H1 (cell line): ENCODE measurements around the gene AGBL4. TPM values are rescaled to one million over a fixed set of nuclear protein-coding genes. Genes with fewer than 3 reads are reported as not detected.
A peak's percentile ranks its signal among the peaks of the same experiment; 100 is the strongest.

Source experiments
- CTCF ChIA-PET: fragments of 300-600 bp; sonication (Branson Sonifier 250); formaldehyde crosslinking; loops from one replicate; lab custom pipeline; 2021; ENCODE audit not compliant: partially characterized antibody; lab: Charles Lee
- POLR2A ChIA-PET: fragments of 300-600 bp; sonication (Branson Sonifier 250); formaldehyde crosslinking; loops from one replicate; lab custom pipeline; 2021; ENCODE audit warnings: inconsistent platforms; ENCODE audit not compliant: partially characterized antibody; lab: Charles Lee
- DNase-seq, 2 experiments: peaks; one replicate each; pipeline versions ENCODE4 v3.0.0 to v3.0.0-alpha.2; 2010 to 2022; ENCODE audit warnings: low spot score in 2 of 2, low read depth in 1 of 2, mixed read lengths in 1 of 2
- FAIRE-seq: peaks from 2 replicates; lab custom pipeline; 2011; peaks lifted over from hg19 to GRCh38; lab: Jason Lieb, UNC
- H2AFZ ChIP-seq: 2 replicates; pipeline ENCODE4 v1.8.1; 2012; ENCODE audit warnings: low read length, inconsistent platforms
- H2AK5ac ChIP-seq: 2 replicates; pipeline ENCODE4 v1.6.1; 2013; ENCODE audit warnings: low read depth, low read length
- H2BK120ac ChIP-seq: replicated peaks from 2 replicates; pipeline ENCODE3; 2013; ENCODE audit warnings: low read depth, low read length, inconsistent platforms
- H2BK12ac ChIP-seq: 2 replicates; pipeline ENCODE4 v1.6.1; 2013; ENCODE audit warnings: low read depth, low read length
- H2BK15ac ChIP-seq: 2 replicates; pipeline ENCODE4 v1.6.1; 2013; ENCODE audit warnings: low read length
- H2BK20ac ChIP-seq: 2 replicates; pipeline ENCODE4 v1.6.1; 2013; ENCODE audit warnings: low read length
- H2BK5ac ChIP-seq: 2 replicates; pipeline ENCODE4 v1.6.1; 2013; ENCODE audit warnings: low read depth, low read length
- H3K14ac ChIP-seq: 2 replicates; pipeline ENCODE4 v1.6.1; 2013; ENCODE audit warnings: inconsistent platforms; ENCODE audit not compliant: insufficient read length
- H3K18ac ChIP-seq: 2 replicates; pipeline ENCODE4 v1.6.1; 2013; ENCODE audit warnings: low read length; ENCODE audit errors: extremely low read depth
- H3K23ac ChIP-seq: 2 replicates; pipeline ENCODE4 v1.6.1; 2013; ENCODE audit warnings: inconsistent platforms; ENCODE audit not compliant: insufficient read length
- H3K23me2 ChIP-seq: 2 replicates; pipeline ENCODE4 v1.6.1; 2013; ENCODE audit warnings: low read depth, low read length
- H3K27ac ChIP-seq: 2 replicates; pipeline ENCODE4 v1.6.1; 2011; ENCODE audit warnings: low read depth, low read length, inconsistent platforms
- H3K27me3 ChIP-seq, 4 experiments: replicated peaks in 1 of 4; 1 replicate in 1 of 4; 2 replicates in 3 of 4; pipeline versions ENCODE4 v1.6.1 to v1.8.1; 2011 to 2013; ENCODE audit warnings: low read length in 3 of 4, mild to moderate bottlenecking in 3 of 4, inconsistent platforms in 2 of 4, mixed read lengths in 2 of 4, moderate library complexity in 1 of 4; ENCODE audit not compliant: control insufficient read depth in 3 of 4, insufficient read depth in 3 of 4; ENCODE audit errors: extremely low read depth in 1 of 4
- H3K36me3 ChIP-seq, 4 experiments: 2 replicates each; pipeline versions ENCODE4 v1.6.1 to v1.8.1; 2011 to 2013; ENCODE audit warnings: mild to moderate bottlenecking in 4 of 4, low read length in 3 of 4, moderate library complexity in 2 of 4, control low read depth in 1 of 4, inconsistent platforms in 1 of 4; ENCODE audit not compliant: insufficient read depth in 4 of 4, control insufficient read depth in 2 of 4
- H3K4ac ChIP-seq: replicated peaks from 2 replicates; pipeline ENCODE3; 2013; ENCODE audit warnings: low read length, low read depth, mixed read lengths, inconsistent platforms; ENCODE audit not compliant: insufficient read length
- H3K4me1 ChIP-seq, 4 experiments: replicated peaks in 1 of 4; 1 replicate in 1 of 4; 2 replicates in 3 of 4; pipeline versions ENCODE4 v1.6.1 to v1.8.1; 2011 to 2013; ENCODE audit warnings: low read length in 3 of 4, inconsistent platforms in 2 of 4, mixed read lengths in 1 of 4; ENCODE audit not compliant: insufficient read depth in 4 of 4, control insufficient read depth in 3 of 4
- H3K4me2 ChIP-seq, 2 experiments: 2 replicates each; pipeline versions ENCODE4 v1.6.1 to v1.8.1; 2011 to 2013; ENCODE audit warnings: low read depth in 2 of 2, low read length in 2 of 2, control low read depth in 1 of 2, inconsistent platforms in 1 of 2, mild to moderate bottlenecking in 1 of 2; ENCODE audit not compliant: insufficient read depth in 1 of 2
- H3K4me3 ChIP-seq, 4 experiments: fragments of 200-600, 300-600 bp in 1 of 4; sonication (generic), shearing (Covaris generic), sonication (Bioruptor Twin) in 1 of 4; 2 replicates each; pipeline versions ENCODE4 v1.5.1 to v1.8.1; 2011 to 2016; ENCODE audit warnings: low read length in 4 of 4, low read depth in 3 of 4, control low read depth in 2 of 4, inconsistent platforms in 2 of 4, mild to moderate bottlenecking in 2 of 4, mixed read lengths in 1 of 4, moderate library complexity in 1 of 4; ENCODE audit not compliant: insufficient read depth in 2 of 4; ENCODE audit errors: extremely low read depth in 1 of 4
- H3K56ac ChIP-seq: replicated peaks from 2 replicates; pipeline ENCODE3; 2013; ENCODE audit warnings: low read depth, mild to moderate bottlenecking, mixed read lengths, low read length, inconsistent platforms; ENCODE audit not compliant: insufficient read length
- H3K79me1 ChIP-seq: 2 replicates; pipeline ENCODE4 v1.6.1; 2013; ENCODE audit warnings: low read depth, low read length, control low read depth
- H3K79me2 ChIP-seq, 2 experiments: 2 replicates each; pipeline versions ENCODE4 v1.6.1 to v1.8.1; 2012 to 2013; ENCODE audit warnings: low read length in 2 of 2, mild to moderate bottlenecking in 2 of 2, inconsistent platforms in 1 of 2; ENCODE audit not compliant: insufficient read depth in 2 of 2, control insufficient read depth in 1 of 2
- H3K9ac ChIP-seq, 4 experiments: replicated peaks in 1 of 4; 1 replicate in 1 of 4; 2 replicates in 3 of 4; pipeline versions ENCODE4 v1.6.1 to v1.8.1; 2011 to 2013; ENCODE audit warnings: low read depth in 3 of 4, low read length in 3 of 4, control low read depth in 2 of 4, mild to moderate bottlenecking in 2 of 4, moderate library complexity in 2 of 4, inconsistent platforms in 1 of 4; ENCODE audit errors: extremely low read depth in 1 of 4
- H3K9me3 ChIP-seq, 2 experiments: 2 replicates each; pipeline versions ENCODE4 v1.6.1 to v1.8.1; 2012 to 2013; ENCODE audit warnings: mild to moderate bottlenecking in 2 of 2, moderate library complexity in 2 of 2, control low read depth in 1 of 2, inconsistent platforms in 1 of 2, low read depth in 1 of 2, low read length in 1 of 2, mixed read lengths in 1 of 2; ENCODE audit not compliant: insufficient read depth in 2 of 2
- H4K20me1 ChIP-seq, 2 experiments: replicated peaks in 1 of 2; 2 replicates each; pipeline versions ENCODE3 to v1.8.1; 2011 to 2013; ENCODE audit warnings: inconsistent platforms in 2 of 2, low read length in 2 of 2, mild to moderate bottlenecking in 1 of 2; ENCODE audit not compliant: insufficient read depth in 2 of 2, control insufficient read depth in 1 of 2
- H4K5ac ChIP-seq: 2 replicates; pipeline ENCODE4 v1.6.1; 2013; ENCODE audit warnings: low read length, low read depth, mixed read lengths, inconsistent platforms; ENCODE audit not compliant: insufficient read length
- H4K8ac ChIP-seq: 2 replicates; pipeline ENCODE4 v1.8.0; 2013; ENCODE audit warnings: mild to moderate bottlenecking, moderate library complexity, low read length, inconsistent platforms; ENCODE audit not compliant: insufficient read depth; ENCODE audit errors: extremely low read depth
- H4K91ac ChIP-seq: replicated peaks from 2 replicates; pipeline ENCODE3; 2013; ENCODE audit warnings: low read length, mixed read lengths, inconsistent platforms; ENCODE audit not compliant: insufficient read length
- MAFK ChIP-seq: IDR thresholded peaks from 2 replicates; pipeline ENCODE4 v1.6.1; 2012; ENCODE audit warnings: low read depth, mild to moderate bottlenecking, improper control_type of control experiment, low read length
- RAD21 ChIP-seq, 2 experiments: IDR thresholded peaks in 1 of 2; conservative IDR thresholded peaks in 1 of 2; 2 replicates each; pipeline ENCODE4 v1.6.1; 2011; ENCODE audit warnings: low read depth in 2 of 2, low read length in 2 of 2, improper control_type of control experiment in 1 of 2, inconsistent platforms in 1 of 2, mild to moderate bottlenecking in 1 of 2, moderate library complexity in 1 of 2
- WGBS, 2 experiments: shearing (Covaris generic) in 1 of 2; methylation state at CpG; one replicate each; pipeline versions ENCODE4 v1.1.6 to v1.1.7; 2013 to 2015; ENCODE audit warnings: low lambda C conversion rate in 2 of 2, mixed read lengths in 2 of 2, inconsistent platforms in 1 of 2, low coverage in 1 of 2, missing lambda C conversion rate in 1 of 2; ENCODE audit not compliant: insufficient replicate concordance in 2 of 2, insufficient coverage in 1 of 2, insufficient read length in 1 of 2; ENCODE audit errors: extremely low coverage in 1 of 2, missing lambda C conversion rate in 1 of 2; 5-methylcytosine and 5-hydroxymethylcytosine counted together
- polyA plus RNA-seq, 7 experiments: library from polyadenylated mRNA; depleted of rRNA in 3 of 7; stranded (reverse) in 5 of 7; unstranded in 2 of 7; fragments of >200 nt in 5 of 7; fragments of 200-250 nt in 2 of 7; gene quantifications; 1 replicate in 5 of 7; 2 replicates in 1 of 7; 4 replicates in 1 of 7; pipeline versions ENCODE4 v1.2.1 to v1.2.3, GENCODE V29; 2011 to 2013; ENCODE audit warnings: missing spikeins in 2 of 7, mixed read lengths in 2 of 7
- total RNA-seq: library from RNA; stranded (reverse); fragmentation: NEBNext Ultra II Directional; extraction: Animal tissue kit (Norgen Biotek cat#: 25700); gene quantifications from 2 replicates; pipeline ENCODE4 v1.2.1, GENCODE V29; 2021
- TF ChIP-seq, protein P1 (sequence below), 3 experiments: IDR thresholded peaks; 1 replicate in 2 of 3; 2 replicates in 1 of 3; pipeline versions ENCODE4 v1.5.1 to v1.6.1; 2011; ENCODE audit warnings: low read length in 3 of 3, mild to moderate bottlenecking in 3 of 3, inconsistent platforms in 2 of 3, low read depth in 1 of 3, moderate library complexity in 1 of 3; ENCODE audit not compliant: insufficient read depth in 1 of 3; ENCODE audit errors: control extremely low read depth in 1 of 3

The AGBL4 gene
- total and polyA plus RNA-seq, 2 of the 8 experiments (the other 6 are each of a cell fraction or from before 2014, with no cell fraction given) = 0.41 to 0.45 TPM

- POLR2A ChIA-PET = no interaction called here
- CTCF ChIA-PET = interaction anchor here (0.8 to 1.5 kb wide), 12 partner anchors 8 to 315 kb away, joined by 3 to 10 read pairs (median 4); no protein-coding TSS in a partner anchor
- Histone ChIP-seq H4K8ac (no peak overlapping the region), H2AFZ (no peak overlapping the region), H2BK15ac (no peak overlapping the region), H3K4me3 (no peak overlapping the region), H3K56ac (no peak overlapping the region), H3K9me3 (no peaks in the 10 kb centered on the region), H3K23ac (no peak overlapping the region), H4K20me1 (no peaks in the 10 kb centered on the region), H3K79me2 (no peaks in the 10 kb centered on the region), H2BK5ac (no peak overlapping the region), H4K91ac (no peak overlapping the region), H2AK5ac (no peak overlapping the region), H2BK120ac (no peak overlapping the region), H3K36me3 (no peaks in the 10 kb centered on the region), H3K4me2 (no peak overlapping the region), H3K4ac (no peak overlapping the region), H2BK12ac (no peak overlapping the region), H3K23me2 (no peaks in the 10 kb centered on the region), H3K4me1 (peaks cover 0 to 15% (median under 1%) of the 10 kb centered on the region in 4 experiments; a peak in 4 of 7 replicates), H3K14ac (no peak overlapping the region), H3K18ac (no peak overlapping the region), H4K5ac (no peak overlapping the region), H3K27me3 (0 out of 7 replicates have a peak, but pooled peaks cover 0 to 2% (median 0%) of the 10 kb centered on the region in 4 experiments), H2BK20ac (no peak overlapping the region), H3K79me1 (no peaks in the 10 kb centered on the region), H3K9ac (no peak overlapping the region), H3K27ac (no peak overlapping the region)
- TF ChIP-seq RAD21 (IDR thresholded peaks at IDR 0.05 in 1 of 2, conservative IDR thresholded peaks at IDR 0.05 in 1 of 2; ENCODE audit: low read depth in 2 of 2, low read length in 2 of 2) (peak; percentile 50 to 63), MAFK (no peak)
- TF ChIP-seq, protein P1, sequence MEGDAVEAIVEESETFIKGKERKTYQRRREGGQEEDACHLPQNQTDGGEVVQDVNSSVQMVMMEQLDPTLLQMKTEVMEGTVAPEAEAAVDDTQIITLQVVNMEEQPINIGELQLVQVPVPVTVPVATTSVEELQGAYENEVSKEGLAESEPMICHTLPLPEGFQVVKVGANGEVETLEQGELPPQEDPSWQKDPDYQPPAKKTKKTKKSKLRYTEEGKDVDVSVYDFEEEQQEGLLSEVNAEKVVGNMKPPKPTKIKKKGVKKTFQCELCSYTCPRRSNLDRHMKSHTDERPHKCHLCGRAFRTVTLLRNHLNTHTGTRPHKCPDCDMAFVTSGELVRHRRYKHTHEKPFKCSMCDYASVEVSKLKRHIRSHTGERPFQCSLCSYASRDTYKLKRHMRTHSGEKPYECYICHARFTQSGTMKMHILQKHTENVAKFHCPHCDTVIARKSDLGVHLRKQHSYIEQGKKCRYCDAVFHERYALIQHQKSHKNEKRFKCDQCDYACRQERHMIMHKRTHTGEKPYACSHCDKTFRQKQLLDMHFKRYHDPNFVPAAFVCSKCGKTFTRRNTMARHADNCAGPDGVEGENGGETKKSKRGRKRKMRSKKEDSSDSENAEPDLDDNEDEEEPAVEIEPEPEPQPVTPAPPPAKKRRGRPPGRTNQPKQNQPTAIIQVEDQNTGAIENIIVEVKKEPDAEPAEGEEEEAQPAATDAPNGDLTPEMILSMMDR (IDR thresholded peaks at IDR 0.05; ENCODE audit: control extremely low read depth in 1 of 3, insufficient read depth in 1 of 3, low read depth in 1 of 3, low read length in 3 of 3) = peak in 2 of 3 experiments; percentile 69 to 79; a peak in 3 of 4 replicates
- FAIRE-seq (peak; percentile 62), DNase-seq (no peak)
- WGBS, 2 experiments = 44% methylated on average over 3 of the region's 3 CpGs; no CpG with 5 or more reads in 1 of the 2 experiments
Observed at GRCh38 chr1:48870596-48870995, 1153.2 kb downstream of the AGBL4 start.
